NCI-H146 treated with DMSO at 0.1 percent for 48 hours (cell line): ENCODE results near the gene TEX2.
"Not testable (repeated sequence)": the region's sequence is repeated elsewhere in the genome, so short reads cannot be mapped to it uniquely, and the experiment has no call there.

Experiments used
- DNase-seq: peaks from one replicate; lab custom pipeline; 2025; ENCODE audit not compliant: unreplicated experiment; lab: John Stamatoyannopoulos, UW

Gene TEX2

GRCh38 chr17:64240741-64241347, 22.2 kb downstream of the TEX2 start:
- no peak for DNase-seq

DNA sequence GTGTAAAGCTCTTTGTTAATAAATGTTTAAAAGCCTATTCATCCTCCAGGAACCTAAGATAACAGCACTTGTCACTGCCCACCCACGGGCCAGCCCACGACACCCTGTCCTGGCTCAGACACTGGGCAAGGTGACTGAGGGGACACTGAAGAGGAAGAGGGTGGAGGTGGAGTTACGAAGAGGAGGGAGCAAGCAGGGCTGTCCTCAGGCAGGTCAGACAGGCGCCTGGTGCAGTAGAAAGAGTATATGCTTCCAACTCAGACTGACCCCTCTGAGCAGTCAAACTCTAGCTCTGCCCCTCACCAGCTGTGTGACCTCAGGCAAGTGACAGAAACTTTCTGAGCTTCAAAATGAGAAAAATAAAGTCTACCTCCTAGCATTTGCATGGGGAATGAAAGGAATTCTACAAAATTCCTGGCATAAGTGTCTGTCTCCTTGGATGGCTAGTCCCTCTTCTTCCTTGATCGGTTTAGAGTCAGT, 22.8 kb downstream of the TEX2 start:
- DNase-seq, result no peak

DNA sequence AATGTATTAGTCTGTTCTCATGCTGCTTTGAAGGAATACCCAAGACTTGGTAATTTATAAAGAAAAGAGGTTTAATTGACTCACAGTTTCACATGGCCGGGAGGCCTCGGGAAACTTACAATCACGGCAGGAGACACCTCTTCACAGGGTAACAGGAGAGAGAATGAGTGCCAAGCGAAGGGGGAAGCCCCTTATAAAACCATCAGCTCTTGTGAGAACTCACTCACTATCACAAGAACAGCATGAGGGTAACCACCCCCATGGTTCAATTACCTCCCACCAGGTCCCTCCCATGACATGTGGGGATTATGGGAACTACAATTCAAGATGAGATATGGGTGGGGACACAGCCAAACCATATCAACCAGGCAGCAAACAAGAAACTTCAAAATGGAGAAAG, 24.6 kb downstream of the TEX2 start:
- DNase-seq, result not testable (repeated sequence)

DNA sequence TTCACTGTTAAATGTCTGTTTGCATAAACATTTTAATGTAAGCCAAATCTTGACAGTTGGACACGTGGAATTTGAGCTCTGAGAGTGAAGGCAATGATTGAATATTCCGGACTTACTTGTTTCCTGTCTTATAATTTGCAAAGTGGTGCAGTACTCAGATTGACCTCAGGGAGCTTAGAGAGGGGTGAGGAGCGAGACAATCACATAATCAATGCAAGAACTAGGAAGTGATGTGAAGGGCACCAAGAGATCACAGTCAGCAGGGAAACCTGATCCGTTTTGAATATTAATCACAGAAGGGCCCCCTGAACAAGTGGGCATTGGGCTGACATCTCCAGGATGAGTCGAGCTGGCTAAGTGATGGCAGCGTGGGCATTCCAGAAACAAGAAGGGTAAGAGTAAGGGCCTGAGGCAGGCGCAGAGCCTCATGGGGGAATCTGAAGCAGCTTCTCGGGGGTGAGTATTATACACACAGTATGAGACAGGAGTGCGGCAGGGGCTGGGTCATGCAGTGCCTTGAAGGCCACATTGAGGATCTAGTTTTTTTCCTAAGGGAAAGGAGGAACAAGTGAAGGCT, 26.1 kb downstream of the TEX2 start:
- DNase-seq, result peak; percentile 11

DNA sequence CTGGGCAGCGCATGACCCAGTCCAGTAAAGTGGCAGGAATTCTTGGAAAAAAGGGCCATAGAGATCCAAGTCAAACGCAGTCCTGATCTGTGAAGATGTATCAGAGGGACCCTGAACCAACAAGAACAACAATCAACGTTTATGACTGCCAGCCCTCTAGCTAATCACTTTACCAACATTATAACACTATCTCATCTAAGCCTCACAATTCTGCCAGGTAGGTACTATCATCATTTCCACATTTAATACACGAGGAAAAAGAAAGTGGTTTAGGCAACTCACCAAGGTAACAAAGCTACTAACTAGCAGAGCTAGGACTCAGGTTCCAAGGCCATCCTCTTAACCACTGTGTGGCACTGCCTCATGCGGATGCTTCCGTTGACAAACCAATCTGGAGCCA, 28.1 kb downstream of the TEX2 start:
- DNase-seq, result no peak

DNA sequence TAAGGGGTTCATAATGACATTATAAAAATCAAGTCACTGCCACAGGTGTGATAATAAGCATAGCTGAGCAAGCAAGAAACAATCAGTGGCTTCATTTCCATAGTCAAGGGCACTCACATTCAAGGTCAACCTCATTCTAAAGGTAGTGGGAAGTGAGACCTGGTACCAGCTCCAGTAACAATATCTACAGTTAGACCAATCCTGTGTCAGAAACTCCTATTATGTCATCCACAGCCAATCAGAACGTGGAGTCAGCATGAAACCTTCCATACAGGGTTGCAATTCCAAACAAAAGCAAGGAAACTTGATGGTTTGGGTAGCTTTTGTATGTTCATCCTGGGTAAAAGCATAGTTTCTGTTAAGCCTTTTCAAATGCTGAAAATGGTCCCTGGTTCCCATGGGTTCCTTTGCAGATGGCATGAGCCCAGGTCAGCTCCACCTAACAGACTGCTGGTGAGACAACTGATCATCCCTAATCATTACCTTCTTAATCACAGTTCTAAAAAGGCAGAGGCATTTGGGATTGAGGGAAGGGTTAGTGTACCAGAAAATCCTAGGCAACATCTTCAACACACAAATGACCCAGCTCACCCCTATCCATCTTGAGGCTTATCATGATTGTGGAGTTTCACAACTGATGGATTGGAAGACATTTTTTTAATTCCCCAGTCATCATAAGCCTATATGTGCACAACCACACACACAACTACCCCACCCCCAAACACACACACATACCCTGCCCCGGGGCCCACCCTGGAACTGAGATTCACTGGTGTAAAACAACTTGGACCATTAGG, 30.4 kb downstream of the TEX2 start:
- DNase-seq, result no peak

DNA sequence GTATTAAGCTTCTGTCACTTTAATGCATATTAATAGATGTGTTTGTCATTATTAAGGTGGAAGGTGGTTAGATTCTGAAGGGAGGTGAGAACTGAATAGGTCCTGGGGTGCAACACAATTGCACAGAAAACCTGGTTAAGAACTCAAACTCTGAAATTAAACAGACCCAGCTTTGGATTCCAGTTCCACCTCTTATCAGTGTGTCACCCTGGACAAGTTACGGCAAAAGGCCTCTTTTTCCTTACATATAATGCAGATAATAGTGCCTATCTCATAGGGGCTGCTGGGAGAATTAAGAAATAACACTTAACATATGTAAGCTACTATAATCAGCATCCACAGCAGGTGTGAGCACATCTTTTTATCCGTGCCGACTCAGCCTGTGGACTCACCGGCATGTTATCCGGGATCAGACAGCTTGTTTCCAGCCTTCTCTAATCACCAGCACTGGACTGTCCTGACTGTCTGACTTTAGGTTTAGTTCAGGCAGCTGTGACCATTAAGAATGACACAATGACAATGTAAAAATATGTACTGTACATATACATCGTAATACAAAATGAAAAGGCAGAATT, 31.4 kb downstream of the TEX2 start:
- DNase-seq, result no peak

DNA sequence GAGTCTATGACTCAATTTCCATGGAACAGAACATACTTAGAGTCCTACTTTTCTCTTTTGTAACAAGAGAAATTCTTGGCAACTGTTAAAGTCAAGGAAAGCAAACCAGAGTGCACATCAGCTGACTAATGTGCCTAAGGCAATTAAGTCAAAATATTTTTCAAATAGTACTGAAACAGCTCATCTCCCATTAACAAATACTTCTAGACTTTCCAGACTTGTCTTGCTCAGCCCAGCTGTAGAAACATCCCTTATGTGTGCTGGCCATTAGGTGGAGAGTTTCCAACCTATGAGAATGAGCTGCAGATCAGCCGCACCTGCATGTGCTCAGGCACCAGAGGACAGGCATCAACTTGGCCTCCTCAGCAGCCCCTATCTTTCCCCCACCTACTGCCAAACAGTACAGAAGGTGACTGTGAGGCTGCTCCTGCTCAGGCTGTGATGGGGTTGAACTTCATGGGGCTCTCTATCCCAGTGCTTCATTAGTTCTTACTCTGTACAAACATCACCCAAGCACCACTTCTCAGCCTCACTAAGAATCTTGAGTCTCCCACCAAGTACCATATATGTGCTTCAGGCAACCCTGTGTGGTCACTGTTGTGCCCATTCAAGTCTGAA, 32.2 kb downstream of the TEX2 start:
- DNase-seq, result no peak

DNA sequence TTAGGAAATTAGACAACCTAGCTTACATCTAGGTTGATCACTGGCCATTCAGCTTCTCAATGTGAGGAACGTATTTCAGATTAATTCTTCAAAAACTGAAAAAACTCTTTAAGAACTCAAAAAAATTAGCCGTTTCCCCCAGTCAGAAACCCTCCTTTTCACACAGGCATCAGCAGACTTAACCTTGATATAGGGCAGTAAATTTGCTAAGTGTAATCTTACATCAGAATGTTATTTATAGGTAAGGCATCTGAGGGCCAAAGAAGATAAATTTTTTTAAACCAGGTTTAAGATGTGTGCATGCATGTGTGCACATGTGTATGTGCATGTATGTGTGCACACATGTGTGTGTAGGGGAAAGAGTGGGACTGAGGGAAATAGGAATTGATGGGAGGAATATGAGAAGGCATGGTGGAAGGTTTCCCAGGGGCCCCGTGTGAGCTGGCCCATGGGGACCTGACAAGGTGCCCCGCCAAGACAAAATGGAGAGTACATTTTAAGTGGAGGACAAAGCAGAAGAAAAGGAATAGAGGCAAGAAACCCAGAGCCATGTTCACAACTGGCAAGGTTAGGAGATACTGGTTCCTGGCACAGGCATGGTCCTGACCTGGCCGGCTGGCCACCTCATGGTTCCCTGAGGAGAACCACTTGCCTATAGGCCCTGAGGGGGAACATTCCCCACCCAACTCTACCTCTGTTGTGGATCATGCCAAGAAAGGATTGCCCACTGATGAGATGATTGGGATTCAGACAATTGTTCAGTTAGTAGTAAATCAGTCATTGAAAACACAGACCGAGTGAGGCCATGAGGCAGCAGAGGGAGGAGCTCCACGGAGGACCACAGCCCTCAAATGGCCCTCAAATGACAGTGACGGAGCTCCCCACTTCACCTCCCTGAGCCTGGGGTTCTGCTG, 33.0 kb downstream of the TEX2 start:
- DNase-seq, result no peak

DNA sequence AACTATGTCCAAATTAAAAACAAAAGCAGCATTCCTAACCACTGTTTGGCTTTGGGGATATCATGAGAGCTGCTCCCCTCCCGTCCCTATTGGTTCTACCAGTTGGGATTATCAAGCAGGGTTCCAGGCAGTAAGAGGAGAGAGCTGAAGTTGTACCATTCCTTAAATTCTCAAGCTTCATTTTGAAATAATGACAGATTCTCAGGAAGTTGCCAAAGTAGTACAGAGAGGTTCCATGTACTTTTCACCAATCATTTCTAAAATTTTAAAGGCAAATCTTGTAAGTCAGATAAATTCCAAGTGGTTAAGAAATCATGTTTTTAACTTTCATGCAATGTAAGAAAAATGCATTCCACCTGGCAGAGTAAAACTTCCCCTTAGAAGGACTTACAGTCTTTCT, 36.9 kb downstream of the TEX2 start:
- DNase-seq, result no peak

DNA sequence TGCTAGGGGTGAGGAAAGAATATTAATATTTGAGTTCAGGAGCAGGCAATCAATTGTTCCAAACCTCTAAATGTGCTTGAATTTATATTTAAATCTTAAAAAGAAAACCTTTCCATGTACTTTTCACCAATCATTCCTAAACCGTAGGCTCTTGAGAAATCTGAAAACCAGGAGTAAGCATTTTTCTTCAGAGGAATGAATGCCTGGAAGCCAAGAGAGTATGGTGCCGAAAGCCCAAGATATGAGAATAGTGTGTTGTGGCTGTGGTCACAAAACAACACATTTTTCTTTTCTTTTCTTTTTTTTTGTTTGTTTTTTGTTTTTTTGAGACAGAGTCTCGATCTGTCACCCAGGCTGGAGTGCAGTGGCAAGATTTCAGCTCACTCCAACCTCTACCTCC, 37.6 kb downstream of the TEX2 start:
- no peak for DNase-seq

- DNase-seq, result no peak
Observed at GRCh38 chr17:64223931-64224629, 39.0 kb downstream of the TEX2 start.

GRCh38 chr17:64223283-64223682, 39.8 kb downstream of the TEX2 start:
- no peak for DNase-seq

DNA sequence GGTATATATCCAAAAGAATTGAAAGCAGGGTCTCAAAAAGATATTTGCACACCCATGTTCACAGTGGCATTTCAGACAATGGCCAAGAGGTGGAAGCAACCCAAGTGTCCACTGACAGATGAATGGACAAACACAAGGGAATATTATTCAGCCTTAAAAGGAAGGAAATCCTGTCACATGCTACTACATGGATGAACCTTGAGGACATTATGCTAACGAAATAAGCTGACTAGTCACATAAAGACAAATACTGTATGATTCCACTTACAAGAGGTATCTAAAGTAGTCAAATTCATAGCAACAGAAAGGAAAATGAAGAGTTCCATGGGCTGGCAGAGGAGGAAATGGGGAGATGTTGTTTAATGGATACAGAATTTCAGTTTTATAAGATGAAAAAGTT, 41.4 kb downstream of the TEX2 start:
- DNase-seq, result no peak

- not testable (repeated sequence) for DNase-seq
Observed at GRCh38 chr17:64220604-64221003, 42.5 kb downstream of the TEX2 start.

GRCh38 chr17:64219571-64219970, 43.5 kb downstream of the TEX2 start:
- no peak for DNase-seq

GRCh38 chr17:64218066-64218465, 45.0 kb downstream of the TEX2 start:
- DNase-seq, result no peak

- no peak for DNase-seq
Observed at GRCh38 chr17:64217249-64217691, 45.8 kb downstream of the TEX2 start.

GRCh38 chr17:64216338-64217248, 46.5 kb downstream of the TEX2 start:
- DNase-seq, result peak; percentile 12
